Body of pancreas (tissue), 4 donors: Measurements from ENCODE around the gene CHSY3. TPM values are rescaled to one million over a fixed set of nuclear protein-coding genes. Genes with fewer than 3 reads are reported as not detected.

ENCODE experiments used
- ATAC-seq: fragments of 150-250 bp; one replicate; pipeline ENCODE4 v1.9.1; 2016
- DNase-seq, 4 donors: peaks; one replicate each; pipeline ENCODE4 v3.0.0-alpha.2; 2019
- H3K27ac ChIP-seq, 4 donors: fragments of 200-600 bp; sonication (generic); 1 replicate in 3 of 4; 2 replicates in 1 of 4; pipeline versions ENCODE4 v1.5.1 to v1.6.1; 2016 to 2019; ENCODE audit warnings: mild to moderate bottlenecking in 1 of 4, mixed read lengths in 1 of 4, moderate library complexity in 1 of 4
- H3K27me3 ChIP-seq, 2 donors: fragments of 200-600 bp; sonication (generic); one replicate each; pipeline ENCODE4 v1.6.0; 2016; ENCODE audit warnings: mild to moderate bottlenecking in 1 of 2
- H3K36me3 ChIP-seq, 2 donors: fragments of 200-600 bp; sonication (generic); replicated peaks in 1 of 2; 2 replicates each; pipeline ENCODE4 v1.5.1; 2016; ENCODE audit warnings: low read depth in 2 of 2; ENCODE audit not compliant: insufficient read depth in 1 of 2
- H3K4me1 ChIP-seq: fragments of 200-600 bp; sonication (generic); one replicate; pipeline ENCODE4 v1.6.0; 2016
- H3K4me3 ChIP-seq, 2 donors: fragments of 200-600 bp; sonication (generic); 1 replicate in 1 of 2; 2 replicates in 1 of 2; pipeline ENCODE4 v1.5.1; 2016 to 2019
- H3K9me3 ChIP-seq, 3 donors: fragments of 200-600 bp; sonication (generic); 1 replicate in 2 of 3; 2 replicates in 1 of 3; pipeline ENCODE4 v1.5.1; 2016
- CTCF ChIP-seq, 7 experiments: fragments of 450-650 bp in 4 of 7; fragments of 200-600 bp in 3 of 7; sonication (generic) in 3 of 7; IDR thresholded peaks; one replicate each; pipeline ENCODE4 v1.5.1; 2016 to 2019; ENCODE audit warnings: antibody characterized with exemption in 7 of 7
- POLR2A ChIP-seq, 3 donors: fragments of 450-650 bp; IDR thresholded peaks; one replicate each; pipeline ENCODE4 v1.6.1; 2016; ENCODE audit warnings: antibody characterized with exemption in 3 of 3, mild to moderate bottlenecking in 2 of 3
- WGBS, 2 donors: methylation state at CpG; one replicate each; pipeline ENCODE4 v1.1.5; 2017; 5-methylcytosine and 5-hydroxymethylcytosine counted together
- intact Hi-C: fragments of 100-400 bp; cut with DNase I; formaldehyde crosslinking; loops from one replicate; pipeline ENCODE4 v1.15.1; 2023
- small RNA-seq: library from RNA; depleted of rRNA; stranded (forward); fragments of <200 nt; gene quantifications from one replicate; pipeline ENCODE3, GENCODE V24; 2016
- total RNA-seq, 2 donors: library from RNA; depleted of rRNA; stranded (reverse); fragments of >200 nt; gene quantifications; one replicate each; pipeline ENCODE4 v1.1.0, GENCODE V29; 2016

CHSY3 gene
- total RNA-seq, 2 donors from 2014 or later = 3.3 to 6.5 TPM

- no peaks in the 10 kb centered on the region for H3K9me3 ChIP-seq
- no peak for TF ChIP-seq POLR2A (IDR thresholded peaks at IDR 0.05)
- no peak for TF ChIP-seq CTCF (IDR thresholded peaks at IDR 0.05)
- ATAC-seq (no peak), DNase-seq (no peak)
- H3K4me1 ChIP-seq = no peaks in the 10 kb centered on the region
- no peak overlapping the region for H3K4me3 ChIP-seq
- H3K36me3 ChIP-seq = no peaks in the 10 kb centered on the region
- 79% methylated on average over 4 of the region's 4 CpGs for WGBS, 2 donors
- intact Hi-C loops = no loop called here
- no peaks in the 10 kb centered on the region for H3K27me3 ChIP-seq
- no peak overlapping the region for H3K27ac ChIP-seq
Observed at GRCh38 chr5:130227699-130228098, 323.4 kb downstream of the CHSY3 start.

- no peak overlapping the region for H3K27ac ChIP-seq
- WGBS, 2 donors = 61 to 65% methylated on average over 1 of the region's 1 CpG
- no peak for ATAC-seq
- no peaks in the 10 kb centered on the region for H3K9me3 ChIP-seq
- DNase-seq = no peak
- no peaks in the 10 kb centered on the region for H3K36me3 ChIP-seq
- H3K27me3 ChIP-seq = no peaks in the 10 kb centered on the region
- TF ChIP-seq CTCF (IDR thresholded peaks at IDR 0.05) = no peak
- no peak overlapping the region for H3K4me3 ChIP-seq
- no peaks in the 10 kb centered on the region for H3K4me1 ChIP-seq
- intact Hi-C loops = no loop called here
Observed at GRCh38 chr5:130231786-130232185, 327.5 kb downstream of the CHSY3 start.

- DNase-seq (no peak), ATAC-seq (no peak)
- intact Hi-C loops = no loop called here
- TF ChIP-seq CTCF (IDR thresholded peaks at IDR 0.05) (no peak), POLR2A (IDR thresholded peaks at IDR 0.05) (no peak)
- Histone ChIP-seq H3K27me3 (no peaks in the 10 kb centered on the region), H3K36me3 (no peaks in the 10 kb centered on the region), H3K27ac (no peak overlapping the region), H3K9me3 (no peaks in the 10 kb centered on the region), H3K4me1 (no peaks in the 10 kb centered on the region), H3K4me3 (no peak overlapping the region)
- 35 to 41% methylated on average over 1 of the region's 1 CpG for WGBS, 2 donors
Observed at GRCh38 chr5:130234816-130235215, 330.6 kb downstream of the CHSY3 start.

Small RNA genes within 50 kb of the gene (small RNA-seq; reads per million reads assigned to genes)
- gene RNA5SP191 (0.70 reads per million, percentile 15 among the genes with 10 or more reads in this experiment), gene RNU6ATAC10P (not detected)

Other genes with a start within 250 kb of the CHSY3 start
- gene MINAR2, start 156.4 kb upstream of the CHSY3 start, total RNA-seq = not detected